Esophagus squamous epithelium (tissue), 5 donors: ENCODE measurements around the gene EIF5AL1. TPM values are rescaled to one million over a fixed set of nuclear protein-coding genes. Genes with fewer than 3 reads are reported as not detected.

Source experiments
- DNase-seq: peaks from one replicate; lab custom pipeline; 2025; lab: John Stamatoyannopoulos, UW
- H3K27ac ChIP-seq, 4 donors: fragments of 200-600 bp; sonication (generic); one replicate each; pipeline ENCODE4 v1.5.1; 2016 to 2019; ENCODE audit warnings: mild to moderate bottlenecking in 1 of 4
- H3K27me3 ChIP-seq, 4 donors: fragments of 200-600 bp; sonication (generic); 1 replicate in 3 of 4; 2 replicates in 1 of 4; pipeline versions ENCODE4 v1.5.1 to v1.6.0; 2017 to 2021; ENCODE audit warnings: antibody characterized with exemption in 1 of 4
- H3K36me3 ChIP-seq, 3 donors: fragments of 200-600 bp; sonication (generic); one replicate each; pipeline ENCODE4 v1.5.1; 2016 to 2019
- H3K4me1 ChIP-seq, 3 donors: fragments of 200-600 bp; sonication (generic); one replicate each; pipeline ENCODE4 v1.5.1; 2017 to 2019
- H3K4me3 ChIP-seq, 4 donors: fragments of 200-600 bp; sonication (generic); 1 replicate in 3 of 4; 2 replicates in 1 of 4; pipeline ENCODE4 v1.5.1; 2016 to 2019; ENCODE audit warnings: mild to moderate bottlenecking in 2 of 4, moderate library complexity in 1 of 4
- H3K9me3 ChIP-seq, 3 donors: fragments of 200-600 bp; sonication (generic); one replicate each; pipeline ENCODE4 v1.5.1; 2016 to 2019
- CTCF ChIP-seq, 6 experiments: fragments of 450-650 bp in 4 of 6; fragments of 200-600 bp in 2 of 6; sonication (generic) in 2 of 6; IDR thresholded peaks; one replicate each; pipeline ENCODE4 v1.5.1; 2016 to 2019; ENCODE audit warnings: antibody characterized with exemption in 6 of 6, mild to moderate bottlenecking in 4 of 6, moderate library complexity in 4 of 6
- POLR2A ChIP-seq, 4 donors: fragments of 450-650 bp; IDR thresholded peaks; one replicate each; pipeline ENCODE4 v1.6.1; 2017; ENCODE audit warnings: antibody characterized with exemption in 4 of 4, mild to moderate bottlenecking in 4 of 4, moderate library complexity in 3 of 4
- WGBS, 2 donors: methylation state at CpG; one replicate each; pipeline ENCODE4 v1.1.5; 2018; 5-methylcytosine and 5-hydroxymethylcytosine counted together
- intact Hi-C: fragments of 100-400 bp; cut with DNase I; formaldehyde crosslinking; loops from one replicate; pipeline ENCODE4 v1.15.0; 2022
- total RNA-seq, 4 donors: library from RNA; depleted of rRNA; stranded (reverse); fragments of >200 nt; gene quantifications; one replicate each; pipeline ENCODE4 v1.1.0, GENCODE V29; 2016
- donor health status: DM: yes; HTN: yes; CAD: no.

The EIF5AL1 gene
- total RNA-seq, 4 donors from 2014 or later: 0.32 to 0.70 (median 0.42) TPM

GRCh38 chr10:79494871-79495705 is 17.2 kb upstream of the EIF5AL1 start:
- H3K27me3 ChIP-seq: peaks cover 0 to 28% (median 0%) of the 10 kb centered on the region in 4 donors
- intact Hi-C loops: no loop called here
- DNase-seq: no peak
- WGBS, 2 donors: 62 to 69% methylated on average over 13 to 16 of the region's 17 CpGs
- H3K36me3 ChIP-seq: no peaks in the 10 kb centered on the region
- no peak overlapping the region for H3K4me3 ChIP-seq
- TF ChIP-seq POLR2A (IDR thresholded peaks at IDR 0.05) (no peak), CTCF (IDR thresholded peaks at IDR 0.05) (no peak)
- H3K27ac ChIP-seq: no peak overlapping the region
- H3K4me1 ChIP-seq: peaks cover 0 to 9% (median 0%) of the 10 kb centered on the region in 3 donors
- H3K9me3 ChIP-seq: no peaks in the 10 kb centered on the region

GRCh38 chr10:79495791-79496190 is 16.5 kb upstream of the EIF5AL1 start:
- no peak overlapping the region for H3K27ac ChIP-seq
- peaks cover 0 to 28% (median 0%) of the 10 kb centered on the region in 4 donors for H3K27me3 ChIP-seq
- 80 to 88% methylated on average over 3 to 6 of the region's 6 CpGs for WGBS, 2 donors
- no peak for DNase-seq
- H3K4me1 ChIP-seq: peaks cover 0 to 2% (median 0%) of the 10 kb centered on the region in 3 donors
- H3K36me3 ChIP-seq: no peaks in the 10 kb centered on the region
- intact Hi-C loops: no loop called here
- H3K4me3 ChIP-seq: no peak overlapping the region
- TF ChIP-seq CTCF (IDR thresholded peaks at IDR 0.05) (no peak), POLR2A (IDR thresholded peaks at IDR 0.05) (no peak)
- H3K9me3 ChIP-seq: no peaks in the 10 kb centered on the region

GRCh38 chr10:79496896-79497295 is 15.4 kb upstream of the EIF5AL1 start:
- no peak overlapping the region for H3K27ac ChIP-seq
- no peak for DNase-seq
- peaks cover 0 to 36% (median 0%) of the 10 kb centered on the region in 4 donors for H3K27me3 ChIP-seq
- H3K9me3 ChIP-seq: no peaks in the 10 kb centered on the region
- H3K4me3 ChIP-seq: no peak overlapping the region
- TF ChIP-seq CTCF (IDR thresholded peaks at IDR 0.05): no peak
- TF ChIP-seq POLR2A (IDR thresholded peaks at IDR 0.05): no peak
- no peaks in the 10 kb centered on the region for H3K4me1 ChIP-seq
- H3K36me3 ChIP-seq: no peaks in the 10 kb centered on the region
- 51% methylated on average over 3 to 4 of the region's 4 CpGs for whole genome bisulfite sequencing, 2 donors
- intact Hi-C loops: no loop called here

- intact Hi-C loops: no loop called here
- 74 to 84% methylated on average over 5 to 6 of the region's 6 CpGs for WGBS, 2 donors
Measured at GRCh38 chr10:79498291-79498829, 14.0 kb upstream of the EIF5AL1 start.

More at GRCh38 chr10:79498291-79498829, 14.0 kb upstream of the EIF5AL1 start:
- Histone ChIP-seq H3K4me1 (no peaks in the 10 kb centered on the region), H3K27ac (no peak overlapping the region), H3K36me3 (no peaks in the 10 kb centered on the region), H3K27me3 (peaks cover 0 to 49% (median 0%) of the 10 kb centered on the region in 4 donors), H3K9me3 (no peaks in the 10 kb centered on the region), H3K4me3 (no peak overlapping the region)
- no peak for TF ChIP-seq CTCF (IDR thresholded peaks at IDR 0.05)
- no peak for TF ChIP-seq POLR2A (IDR thresholded peaks at IDR 0.05)
- no peak for DNase-seq
